H9 (cell line): ENCODE results near the gene TMEM35B. TPM values are rescaled to one million over a fixed set of nuclear protein-coding genes. Genes with fewer than 3 reads are reported as not detected.

Experiments used
- DNase-seq: peaks from one replicate; pipeline ENCODE4 v3.0.0-alpha.2; 2017
- H2AFZ ChIP-seq: one replicate; pipeline ENCODE4 v1.6.1; 2013; ENCODE audit warnings: mild to moderate bottlenecking, low read length, control low read depth, moderate library complexity
- H2AK5ac ChIP-seq: 2 replicates; pipeline ENCODE4 v1.6.1; 2013; ENCODE audit warnings: low read length, control low read depth, mixed read lengths; ENCODE audit not compliant: insufficient read length
- H2BK120ac ChIP-seq: one replicate; pipeline ENCODE4 v1.6.1; 2013; ENCODE audit warnings: low read depth, mild to moderate bottlenecking, low read length, control low read depth, inconsistent platforms; ENCODE audit not compliant: poor library complexity, severe bottlenecking
- H2BK12ac ChIP-seq: 2 replicates; pipeline ENCODE4 v1.6.1; 2013; ENCODE audit warnings: low read length, control low read depth, mixed read lengths, low read depth; ENCODE audit not compliant: insufficient read length
- H2BK15ac ChIP-seq: 2 replicates; pipeline ENCODE4 v1.6.1; 2013; ENCODE audit warnings: low read depth, low read length, control low read depth
- H2BK20ac ChIP-seq: one replicate; pipeline ENCODE4 v1.6.1; 2013; ENCODE audit warnings: low read depth, mild to moderate bottlenecking, low read length, control low read depth, inconsistent platforms; ENCODE audit not compliant: poor library complexity, severe bottlenecking
- H2BK5ac ChIP-seq: 2 replicates; pipeline ENCODE4 v1.6.1; 2013; ENCODE audit warnings: low read length, control low read depth, mixed read lengths; ENCODE audit not compliant: insufficient read length
- H3K14ac ChIP-seq: 2 replicates; pipeline ENCODE4 v1.6.1; 2013; ENCODE audit warnings: low read length, control low read depth; ENCODE audit not compliant: insufficient read depth
- H3K18ac ChIP-seq: 2 replicates; pipeline ENCODE4 v1.6.1; 2013; ENCODE audit warnings: low read depth, mild to moderate bottlenecking, mixed read lengths, low read length, control low read depth; ENCODE audit not compliant: insufficient read length
- H3K23ac ChIP-seq: 2 replicates; pipeline ENCODE4 v1.6.1; 2013; ENCODE audit warnings: low read length, control low read depth, mixed read lengths, low read depth; ENCODE audit not compliant: insufficient read length
- H3K23me2 ChIP-seq: 2 replicates; pipeline ENCODE4 v1.6.1; 2013; ENCODE audit warnings: low read depth, mild to moderate bottlenecking, mixed read lengths, low read length, control low read depth; ENCODE audit not compliant: insufficient read length, poor library complexity, severe bottlenecking
- H3K27ac ChIP-seq: 2 replicates; pipeline ENCODE4 v1.5.1; 2013; ENCODE audit warnings: low read length, control low read depth, mixed read lengths, low read depth; ENCODE audit not compliant: insufficient read length
- H3K27me3 ChIP-seq: 2 replicates; pipeline ENCODE4 v1.6.1; 2013; ENCODE audit warnings: low read length, control low read depth, inconsistent platforms; ENCODE audit not compliant: insufficient read depth
- H3K4ac ChIP-seq: 2 replicates; pipeline ENCODE4 v1.6.1; 2013; ENCODE audit warnings: low read depth, mild to moderate bottlenecking, control low read depth, inconsistent platforms, low read length, moderate library complexity
- H3K4me1 ChIP-seq: 2 replicates; pipeline ENCODE4 v1.6.1; 2013; ENCODE audit warnings: low read length, control low read depth, inconsistent platforms; ENCODE audit not compliant: insufficient read depth
- H3K4me2 ChIP-seq: 2 replicates; pipeline ENCODE4 v1.6.1; 2013; ENCODE audit warnings: low read length, control low read depth, mixed read lengths; ENCODE audit not compliant: insufficient read length, insufficient read depth
- H3K56ac ChIP-seq: 2 replicates; pipeline ENCODE4 v1.6.1; 2013; ENCODE audit warnings: low read depth, mild to moderate bottlenecking, mixed read lengths, low read length, control low read depth; ENCODE audit not compliant: insufficient read length
- H3K79me1 ChIP-seq: 2 replicates; pipeline ENCODE4 v1.6.1; 2013; ENCODE audit warnings: low read depth, mild to moderate bottlenecking, moderate library complexity, low read length, control low read depth, inconsistent platforms; ENCODE audit not compliant: insufficient read depth, poor library complexity, severe bottlenecking
- H3K79me2 ChIP-seq: 2 replicates; pipeline ENCODE4 v1.6.1; 2013; ENCODE audit warnings: low read length, control low read depth, inconsistent platforms; ENCODE audit not compliant: insufficient read depth
- H3K9ac ChIP-seq: 2 replicates; pipeline ENCODE4 v1.6.1; 2013; ENCODE audit warnings: low read length, control low read depth, mixed read lengths; ENCODE audit not compliant: insufficient read length; ENCODE audit errors: extremely low read depth
- H3K9me3 ChIP-seq: one replicate; pipeline ENCODE4 v1.6.1; 2013; ENCODE audit warnings: low read depth, low read length, inconsistent platforms; ENCODE audit not compliant: control insufficient read depth
- H3T11ph ChIP-seq: one replicate; pipeline ENCODE4 v1.6.1; 2013; ENCODE audit warnings: mild to moderate bottlenecking, low read length, control low read depth, inconsistent platforms
- H4K20me1 ChIP-seq: one replicate; pipeline ENCODE4 v1.6.1; 2013; ENCODE audit not compliant: control insufficient read depth, insufficient read length, insufficient read depth
- H4K5ac ChIP-seq: 2 replicates; pipeline ENCODE4 v1.6.1; 2013; ENCODE audit warnings: low read depth, mild to moderate bottlenecking, mixed read lengths, low read length, control low read depth; ENCODE audit not compliant: insufficient read length
- H4K8ac ChIP-seq: replicated peaks from 2 replicates; pipeline ENCODE4 v1.6.1; 2013; ENCODE audit warnings: low read length, control low read depth, mixed read lengths, low read depth; ENCODE audit not compliant: insufficient read length
- H4K91ac ChIP-seq: 2 replicates; pipeline ENCODE4 v1.6.1; 2013; ENCODE audit warnings: low read depth, mild to moderate bottlenecking, moderate library complexity, mixed read lengths, low read length, control low read depth; ENCODE audit not compliant: insufficient read length
- H3K27ac Mint-ChIP-seq, 3 experiments: 2 replicates in 2 of 3; 3 replicates in 1 of 3; pipeline ENCODE4 v1.8.0; 2020 to 2021; ENCODE audit warnings: mixed read lengths in 3 of 3, mild to moderate bottlenecking in 1 of 3, moderate library complexity in 1 of 3
- H3K27me3 Mint-ChIP-seq: 2 replicates; pipeline ENCODE4 v1.8.0; 2021; ENCODE audit warnings: low read depth, mild to moderate bottlenecking, moderate library complexity, mixed read lengths
- H3K36me3 Mint-ChIP-seq, 3 experiments: 2 replicates in 2 of 3; 3 replicates in 1 of 3; pipeline ENCODE4 v1.8.0; 2020 to 2021; ENCODE audit warnings: low read depth in 3 of 3, mixed read lengths in 3 of 3; ENCODE audit not compliant: insufficient read depth in 1 of 3
- H3K4me1 Mint-ChIP-seq, 2 experiments: 2 replicates each; pipeline ENCODE4 v1.8.0; 2020; ENCODE audit warnings: mixed read lengths in 2 of 2
- H3K4me3 Mint-ChIP-seq, 2 experiments: 2 replicates in 1 of 2; 3 replicates in 1 of 2; pipeline ENCODE4 v1.8.0; 2020 to 2021; ENCODE audit warnings: mild to moderate bottlenecking in 2 of 2, mixed read lengths in 2 of 2, moderate library complexity in 1 of 2
- H3K9me3 Mint-ChIP-seq, 2 experiments: 2 replicates in 1 of 2; 3 replicates in 1 of 2; pipeline ENCODE4 v1.8.0; 2020; ENCODE audit warnings: mild to moderate bottlenecking in 2 of 2, mixed read lengths in 2 of 2, moderate library complexity in 1 of 2
- CTCF ChIP-seq: fragments of 200-600 bp; sonication (generic); conservative IDR thresholded peaks from 3 replicates; pipeline ENCODE4 v1.8.0; 2021; ENCODE audit warnings: antibody characterized with exemption, mild to moderate bottlenecking
- WGBS: extraction: QIAGEN DNeasy Blood & Tissue Kit; methylation state at CpG from one replicate; pipeline ENCODE4 v1.1.7; 2013; ENCODE audit warnings: missing lambda C conversion rate, low lambda C conversion rate, mixed read lengths; ENCODE audit not compliant: insufficient read length; ENCODE audit errors: extremely low coverage; 5-methylcytosine and 5-hydroxymethylcytosine counted together
- total RNA-seq: library from RNA; stranded (reverse); gene quantifications from 2 replicates; pipeline ENCODE4 v1.2.1, GENCODE V29; 2021

The TMEM35B gene
- total RNA-seq, 1 experiment from 2014 or later: 7.7 TPM

GRCh38 chr1:35032384-35032739, 47.2 kb upstream of the TMEM35B start:
- H3K18ac ChIP-seq: no peak overlapping the region
- TF ChIP-seq CTCF: no peak
- H3K27me3 Mint-ChIP-seq: peaks cover 5% of the 10 kb centered on the region
- H3K9me3 ChIP-seq: peaks cover 4% of the 10 kb centered on the region
- no peak overlapping the region for H3K27ac Mint-ChIP-seq
- H2BK20ac ChIP-seq: no peak overlapping the region
- H4K5ac ChIP-seq: no peak overlapping the region
- H3K9me3 Mint-ChIP-seq: peaks cover 18 to 19% of the 10 kb centered on the region in 2 experiments
- no peaks in the 10 kb centered on the region for H4K20me1 ChIP-seq
- H4K91ac ChIP-seq: no peak overlapping the region
- H3T11ph ChIP-seq: no peak overlapping the region
- no peak overlapping the region for H3K14ac ChIP-seq
- no peak overlapping the region for H3K23ac ChIP-seq
- H2BK120ac ChIP-seq: no peak overlapping the region
- no peak overlapping the region for H2BK12ac ChIP-seq
- no peak for DNase-seq
- H3K79me2 ChIP-seq: no peaks in the 10 kb centered on the region; the same call in 1 of the 2 replicates
- no peaks in the 10 kb centered on the region for H3K4me1 ChIP-seq
- no peaks in the 10 kb centered on the region for H3K79me1 ChIP-seq
- no peak overlapping the region for H2BK15ac ChIP-seq
- no peak overlapping the region for H2BK5ac ChIP-seq
- H3K4me2 ChIP-seq: no peak overlapping the region
- no CpG with 5 or more reads among the region's 1 CpG for WGBS
- no peak overlapping the region for H3K4ac ChIP-seq
- no peak overlapping the region for H2AK5ac ChIP-seq
- H4K8ac ChIP-seq: no peak overlapping the region
- H3K4me3 Mint-ChIP-seq: peak overlapping the region in 1 of 2 experiments; percentile 4; a peak in 1 of 5 replicates
- no peak overlapping the region for H3K27ac ChIP-seq
- peaks cover 6% of the 10 kb centered on the region for H3K23me2 ChIP-seq
- H3K36me3 Mint-ChIP-seq: peaks cover 0 to 24% (median 24%) of the 10 kb centered on the region in 3 experiments; a peak in 5 of 7 replicates
- no peak overlapping the region for H3K56ac ChIP-seq
- H3K27me3 ChIP-seq: no peaks in the 10 kb centered on the region
- no peak overlapping the region for H3K9ac ChIP-seq
- no peak overlapping the region for H2AFZ ChIP-seq
- peaks cover 2 to 7% of the 10 kb centered on the region in 2 experiments for H3K4me1 Mint-ChIP-seq
